Right lobe of liver (tissue), 4 donors: ENCODE results near the gene ACRBP.

ENCODE experiments used
- POLR2A ChIP-seq: fragments of 450-650 bp; IDR thresholded peaks from one replicate; pipeline ENCODE4 v1.6.1; 2017; ENCODE audit warnings: antibody characterized with exemption, mild to moderate bottlenecking
- TF ChIP-seq, protein P1 (sequence below), 4 donors: fragments of 200-600 bp in 3 of 4; fragments of 450-650 bp in 1 of 4; IDR thresholded peaks; one replicate each; pipeline versions ENCODE4 v1.5.1 to v1.8.0; 2016 to 2022; ENCODE audit warnings: antibody characterized with exemption in 4 of 4, mild to moderate bottlenecking in 2 of 4
- donor health status: DM: no; HTN: no; CAD: no.
- donor health status: DM: no; HTN: no; CAD: no.
- donor health status: DM: no; HTN: yes; CAD: no.

DNA sequence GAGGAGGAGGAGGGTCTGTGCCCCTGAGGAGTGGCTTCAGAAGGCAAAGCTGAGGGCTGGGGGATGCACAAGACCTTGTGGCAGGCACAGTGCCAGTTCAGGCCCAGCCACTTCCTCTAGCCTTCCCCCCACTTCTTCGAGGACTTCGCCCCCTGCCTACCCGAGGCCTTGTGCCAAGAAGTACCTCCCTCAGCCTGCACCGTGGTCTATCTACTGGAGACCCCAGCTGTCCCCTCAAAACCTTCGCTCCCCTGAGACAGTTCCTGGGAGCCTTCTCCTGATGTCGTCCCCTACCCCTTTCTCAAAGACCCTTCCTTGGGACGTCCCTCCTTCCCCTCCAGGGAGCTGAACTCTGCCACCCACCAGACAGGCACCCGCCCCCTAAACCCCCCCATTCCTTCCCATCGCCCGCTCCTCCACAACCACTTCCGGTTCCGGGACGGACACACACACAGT is 41.3 kb upstream of the ACRBP start:
- TF ChIP-seq, protein P1, sequence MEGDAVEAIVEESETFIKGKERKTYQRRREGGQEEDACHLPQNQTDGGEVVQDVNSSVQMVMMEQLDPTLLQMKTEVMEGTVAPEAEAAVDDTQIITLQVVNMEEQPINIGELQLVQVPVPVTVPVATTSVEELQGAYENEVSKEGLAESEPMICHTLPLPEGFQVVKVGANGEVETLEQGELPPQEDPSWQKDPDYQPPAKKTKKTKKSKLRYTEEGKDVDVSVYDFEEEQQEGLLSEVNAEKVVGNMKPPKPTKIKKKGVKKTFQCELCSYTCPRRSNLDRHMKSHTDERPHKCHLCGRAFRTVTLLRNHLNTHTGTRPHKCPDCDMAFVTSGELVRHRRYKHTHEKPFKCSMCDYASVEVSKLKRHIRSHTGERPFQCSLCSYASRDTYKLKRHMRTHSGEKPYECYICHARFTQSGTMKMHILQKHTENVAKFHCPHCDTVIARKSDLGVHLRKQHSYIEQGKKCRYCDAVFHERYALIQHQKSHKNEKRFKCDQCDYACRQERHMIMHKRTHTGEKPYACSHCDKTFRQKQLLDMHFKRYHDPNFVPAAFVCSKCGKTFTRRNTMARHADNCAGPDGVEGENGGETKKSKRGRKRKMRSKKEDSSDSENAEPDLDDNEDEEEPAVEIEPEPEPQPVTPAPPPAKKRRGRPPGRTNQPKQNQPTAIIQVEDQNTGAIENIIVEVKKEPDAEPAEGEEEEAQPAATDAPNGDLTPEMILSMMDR (IDR thresholded peaks at IDR 0.05) = no peak
- TF ChIP-seq POLR2A = no peak
